HG02571 (cell line): Measurements from ENCODE around the gene TAF9B.
A peak's percentile ranks its signal among the peaks of the same experiment; 100 is the strongest.
"Not testable (repeated sequence)": the region's sequence is repeated elsewhere in the genome, so short reads cannot be mapped to it uniquely, and the experiment has no call there.

ENCODE experiments used
- ATAC-seq: cut with Tn5 transposase; IDR thresholded peaks from one replicate; pipeline ENCODE4 v1.9.1; 2021; ENCODE audit warnings: mild to moderate bottlenecking, moderate library complexity; ENCODE audit not compliant: unreplicated experiment

The TAF9B gene

GRCh38 chrX:78116766-78117165 lies 22.7 kb downstream of the TAF9B start:
- ATAC-seq = no peak

DNA sequence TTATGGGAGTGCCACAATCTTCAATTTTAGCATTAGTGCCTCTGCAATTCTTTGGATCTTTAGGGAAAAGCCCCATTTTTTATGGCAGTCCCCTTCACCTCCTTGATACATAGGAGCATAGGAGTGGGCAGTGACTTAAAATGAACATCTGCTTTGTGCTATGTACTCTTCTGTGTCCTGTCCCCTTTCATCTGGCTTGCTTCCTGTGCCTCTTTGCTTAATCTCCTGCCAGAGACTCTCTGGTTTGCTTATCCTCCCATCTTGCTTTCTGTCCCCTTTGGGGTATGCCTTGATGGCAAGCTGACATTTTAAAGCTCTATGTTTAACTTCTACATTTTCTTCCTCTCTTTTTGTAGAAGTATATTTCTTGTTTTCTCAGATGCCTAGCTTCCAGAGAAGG lies 23.1 kb downstream of the TAF9B start:
- ATAC-seq = no peak

- no peak for ATAC-seq
Measured at GRCh38 chrX:78111140-78111931, 28.1 kb downstream of the TAF9B start.

- no peak for ATAC-seq
Measured at GRCh38 chrX:78109458-78109857, 30.0 kb downstream of the TAF9B start.

GRCh38 chrX:78106651-78106986 lies 32.8 kb downstream of the TAF9B start:
- ATAC-seq = no peak

DNA sequence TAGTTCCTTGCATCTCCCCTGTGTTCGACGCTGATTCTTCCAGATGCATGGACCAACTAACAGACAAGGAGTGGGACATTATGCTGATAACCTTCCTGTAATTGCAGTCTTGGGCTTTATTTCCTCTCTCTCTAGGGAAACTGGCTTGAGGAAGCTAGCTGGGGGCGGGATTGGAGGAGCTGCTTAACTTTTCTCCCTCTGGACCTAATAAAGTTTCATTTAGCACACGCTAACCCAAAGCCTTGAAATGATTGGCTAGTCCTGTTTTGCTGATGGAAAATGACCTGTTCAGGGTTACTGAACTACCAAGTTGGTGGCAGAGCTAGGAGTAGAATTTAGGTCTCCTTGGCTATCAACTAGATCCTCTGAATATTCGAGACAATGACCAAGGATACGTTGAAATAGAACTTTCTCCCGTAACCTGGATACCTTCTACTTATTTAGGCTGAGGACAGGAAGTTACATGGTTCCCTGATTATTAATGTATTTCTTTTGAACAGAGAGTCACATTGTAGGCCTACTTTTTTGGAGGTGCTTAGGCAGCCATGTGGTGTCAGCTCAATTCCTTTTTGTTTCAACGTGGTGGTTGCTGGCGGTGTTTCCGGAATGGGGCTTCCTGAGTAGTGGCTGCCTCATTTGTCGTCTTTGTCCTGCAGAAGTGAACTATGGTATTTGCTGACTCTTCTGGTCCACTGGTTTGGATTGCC lies 33.4 kb downstream of the TAF9B start:
- no peak for ATAC-seq

DNA sequence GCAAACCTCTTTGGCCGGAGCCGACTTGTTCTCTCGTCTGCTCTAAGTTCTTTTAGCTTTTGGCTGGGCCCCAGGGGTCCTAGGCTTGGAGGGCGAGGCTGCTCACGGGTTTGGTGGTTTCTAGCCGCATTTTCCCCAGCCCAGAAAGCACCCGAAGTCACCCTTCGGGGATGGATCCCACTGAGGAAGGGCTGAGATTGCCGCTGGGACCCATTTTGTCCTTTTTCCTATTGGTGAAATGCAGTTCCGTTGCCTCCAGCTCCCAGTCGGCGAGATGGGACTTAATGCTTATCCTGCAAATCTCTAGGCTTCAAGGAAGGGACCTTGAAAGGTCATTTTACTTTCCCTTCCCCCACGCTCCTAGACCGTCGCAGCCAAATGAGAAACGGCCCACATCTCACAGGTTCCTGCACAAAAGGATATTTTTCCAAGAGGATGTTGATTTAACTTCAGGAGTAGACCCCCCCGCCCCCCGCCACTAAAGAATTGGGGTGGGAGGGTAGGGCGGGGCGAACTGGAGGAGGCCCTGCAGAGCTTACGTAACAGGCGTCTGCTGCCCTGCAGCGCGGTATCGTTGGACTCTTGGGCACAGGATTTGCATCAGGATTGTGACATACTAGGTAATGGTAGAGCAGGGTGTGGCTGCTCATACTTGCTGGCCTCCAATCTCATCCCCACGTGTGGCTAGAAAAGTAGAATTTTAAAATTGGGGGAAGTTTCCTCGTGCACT lies 34.8 kb downstream of the TAF9B start:
- no peak for ATAC-seq

DNA sequence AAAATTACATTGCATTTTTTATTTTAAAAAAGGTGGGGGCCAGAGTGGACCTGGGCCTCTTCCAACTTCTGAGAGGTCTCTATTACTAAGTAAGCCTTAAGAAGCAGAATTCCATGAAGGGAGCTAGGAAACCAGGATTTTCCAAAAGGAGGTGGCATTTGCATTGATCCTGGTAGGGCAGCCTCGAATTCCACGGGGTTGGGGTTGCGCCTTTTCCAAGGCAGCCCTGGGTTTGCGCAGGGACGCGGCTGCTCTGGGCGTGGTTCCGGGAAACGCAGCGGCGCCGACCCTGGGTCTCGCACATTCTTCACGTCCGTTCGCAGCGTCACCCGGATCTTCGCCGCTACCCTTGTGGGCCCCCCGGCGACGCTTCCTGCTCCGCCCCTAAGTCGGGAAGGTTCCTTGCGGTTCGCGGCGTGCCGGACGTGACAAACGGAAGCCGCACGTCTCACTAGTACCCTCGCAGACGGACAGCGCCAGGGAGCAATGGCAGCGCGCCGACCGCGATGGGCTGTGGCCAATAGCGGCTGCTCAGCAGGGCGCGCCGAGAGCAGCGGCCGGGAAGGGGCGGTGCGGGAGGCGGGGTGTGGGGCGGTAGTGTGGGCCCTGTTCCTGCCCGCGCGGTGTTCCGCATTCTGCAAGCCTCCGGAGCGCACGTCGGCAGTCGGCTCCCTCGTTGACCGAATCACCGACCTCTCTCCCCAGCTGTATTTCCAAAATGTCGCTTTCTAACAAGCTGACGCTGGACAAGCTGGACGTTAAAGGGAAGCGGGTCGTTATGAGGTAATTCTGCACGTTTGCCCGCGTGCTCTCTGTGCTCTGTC lies 35.6 kb downstream of the TAF9B start, which contains the start of gene PGK1:
TSS of gene PGK1 (plus strand) at position 626 of the 824 bp plus-strand sequence. CDS start at position 719, 93 bp downstream.
- peak; percentile 93 for ATAC-seq

DNA sequence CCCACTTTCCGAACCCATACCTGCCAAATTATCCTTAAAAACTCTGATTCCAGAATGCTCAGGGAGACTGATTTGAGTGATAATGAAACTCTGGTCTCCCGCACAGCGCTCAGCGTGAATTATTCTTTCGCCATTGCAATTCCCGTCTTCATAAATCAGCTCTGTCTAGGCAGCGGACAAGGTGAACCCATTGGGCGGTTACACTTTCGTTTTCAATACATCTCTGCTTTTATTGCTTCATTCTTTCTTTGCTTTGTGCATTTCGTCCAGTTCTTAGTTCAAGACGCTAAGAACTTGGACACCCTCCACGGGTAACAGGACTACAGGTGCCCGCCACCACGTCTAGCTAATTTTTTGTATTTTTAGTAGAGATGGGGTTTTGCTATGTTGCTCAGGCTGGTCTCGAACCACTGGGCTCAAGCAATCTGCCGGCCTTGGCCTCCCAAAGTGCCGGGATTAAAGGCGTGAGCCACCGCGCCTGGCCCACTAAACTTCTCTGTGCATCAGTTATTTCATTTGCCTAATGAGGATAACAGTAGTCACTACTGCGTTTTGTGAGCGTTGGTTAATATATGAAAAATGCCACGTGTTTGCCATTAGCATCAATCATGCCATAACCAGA lies 36.3 kb downstream of the TAF9B start:
- ATAC-seq = no peak

GRCh38 chrX:78102091-78102490 lies 37.4 kb downstream of the TAF9B start:
- ATAC-seq = no peak

GRCh38 chrX:78098108-78098507 lies 41.3 kb downstream of the TAF9B start:
- ATAC-seq = no peak

GRCh38 chrX:78092296-78092695 lies 47.2 kb downstream of the TAF9B start:
- peak; percentile 70 for ATAC-seq

DNA sequence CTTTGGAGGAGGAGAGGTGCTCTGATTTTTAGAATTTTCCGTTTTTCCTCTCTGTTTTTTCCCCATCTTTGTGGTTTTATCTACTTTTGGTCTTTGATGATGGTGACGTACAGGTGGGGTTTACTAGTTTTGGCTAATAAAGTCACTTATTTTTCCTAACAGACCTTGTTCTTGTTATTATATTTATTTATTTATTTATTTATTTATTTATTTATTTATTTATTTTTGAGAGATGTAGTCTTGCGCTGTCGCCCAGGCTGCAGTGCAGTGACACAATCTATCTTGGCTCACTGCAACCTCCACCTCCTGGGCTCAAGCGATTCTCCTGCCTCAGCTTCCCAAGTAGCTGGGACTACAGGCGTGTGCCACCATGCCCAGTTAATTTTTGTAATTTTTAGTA lies 58.0 kb downstream of the TAF9B start:
- not testable (repeated sequence) for ATAC-seq
